ENCODE measurements around the gene DDR1. TPM values are rescaled to one million over a fixed set of nuclear protein-coding genes. Genes with fewer than 3 reads are reported as not detected.
"Not testable (repeated sequence)": the region's sequence is repeated elsewhere in the genome, so short reads cannot be mapped to it uniquely, and the experiment has no call there.

DDR1 gene
- total RNA-seq, 4 donors from 2014 or later, result 9.9 to 77.3 (median 48.7) TPM

DNA sequence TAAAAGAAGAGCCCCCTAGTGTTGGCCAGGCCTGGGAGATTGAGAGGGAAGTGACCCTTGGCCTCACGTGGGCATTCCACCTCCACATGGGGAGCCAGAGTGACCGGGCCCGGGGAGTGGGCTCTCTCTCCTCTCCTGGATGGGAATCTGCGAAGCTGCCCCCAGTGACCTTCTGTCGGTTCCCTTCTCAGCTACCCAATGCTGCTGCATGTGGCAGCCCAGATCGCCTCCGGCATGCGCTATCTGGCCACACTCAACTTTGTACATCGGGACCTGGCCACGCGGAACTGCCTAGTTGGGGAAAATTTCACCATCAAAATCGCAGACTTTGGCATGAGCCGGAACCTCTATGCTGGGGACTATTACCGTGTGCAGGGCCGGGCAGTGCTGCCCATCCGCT, 13.6 kb downstream of the DDR1 start:
- DNase-seq (ENCODE audit: low spot score) (no peak), ATAC-seq (ENCODE audit: low FRiP score) (no peak)
- no peak for TF ChIP-seq CTCF (IDR thresholded peaks at IDR 0.05)

DNA sequence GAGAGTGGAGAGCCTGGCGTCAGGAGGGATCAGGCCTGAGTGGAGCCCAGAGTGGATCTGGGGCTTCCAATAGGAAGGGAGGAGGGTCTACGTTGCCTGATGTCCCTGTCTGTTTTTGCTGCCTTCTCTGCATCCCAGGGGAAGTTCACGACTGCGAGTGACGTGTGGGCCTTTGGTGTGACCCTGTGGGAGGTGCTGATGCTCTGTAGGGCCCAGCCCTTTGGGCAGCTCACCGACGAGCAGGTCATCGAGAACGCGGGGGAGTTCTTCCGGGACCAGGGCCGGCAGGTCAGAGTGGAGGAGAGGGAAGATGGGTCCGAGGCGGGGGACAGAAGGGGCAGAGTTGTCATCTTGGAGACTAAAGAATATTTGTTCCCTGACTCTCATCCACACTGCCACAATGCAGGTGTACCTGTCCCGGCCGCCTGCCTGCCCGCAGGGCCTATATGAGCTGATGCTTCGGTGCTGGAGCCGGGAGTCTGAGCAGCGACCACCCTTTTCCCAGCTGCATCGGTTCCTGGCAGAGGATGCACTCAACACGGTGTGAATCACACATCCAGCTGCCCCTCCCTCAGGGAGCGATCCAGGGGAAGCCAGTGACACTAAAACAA, 14.5 kb downstream of the DDR1 start:
- no peak for ATAC-seq (ENCODE audit: low FRiP score)
- DNase-seq (ENCODE audit: low spot score), result no peak
- TF ChIP-seq CTCF (IDR thresholded peaks at IDR 0.05), result no peak

DNA sequence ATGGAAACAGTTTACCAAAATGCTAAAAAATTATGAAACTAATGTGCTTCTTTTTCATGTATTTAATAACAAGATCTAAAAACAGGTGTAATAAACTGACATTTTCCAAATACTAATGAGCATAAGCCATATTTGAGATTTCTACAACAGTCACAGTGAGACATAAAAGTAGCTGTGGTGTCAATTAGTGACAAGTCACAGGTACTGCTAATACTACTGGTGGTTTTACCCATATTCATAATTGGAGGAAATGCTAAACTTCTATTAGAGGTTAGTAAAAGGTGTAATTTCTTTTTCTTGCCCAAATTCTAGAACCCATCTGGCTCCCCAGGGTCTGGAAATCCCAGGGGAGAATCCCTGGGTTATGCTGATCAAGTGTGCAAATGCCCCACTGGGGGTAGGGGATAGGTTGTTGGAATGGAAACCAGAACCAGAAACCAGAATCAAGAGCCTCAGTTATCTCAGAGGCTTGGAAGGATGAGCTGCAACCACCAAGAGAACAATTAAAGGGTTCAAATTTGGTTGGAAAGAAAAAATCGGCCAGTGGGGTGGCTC, 16.6 kb downstream of the DDR1 start:
- no peak for ATAC-seq (ENCODE audit: low FRiP score)
- DNase-seq (ENCODE audit: low spot score), result no peak
- TF ChIP-seq CTCF (IDR thresholded peaks at IDR 0.05), result no peak

GRCh38 chr6:30901436-30901835, 17.1 kb downstream of the DDR1 start:
- no peak for TF ChIP-seq CTCF (IDR thresholded peaks at IDR 0.05)
- no peak for DNase-seq (ENCODE audit: low spot score)
- no peak for ATAC-seq (ENCODE audit: low FRiP score)

DNA sequence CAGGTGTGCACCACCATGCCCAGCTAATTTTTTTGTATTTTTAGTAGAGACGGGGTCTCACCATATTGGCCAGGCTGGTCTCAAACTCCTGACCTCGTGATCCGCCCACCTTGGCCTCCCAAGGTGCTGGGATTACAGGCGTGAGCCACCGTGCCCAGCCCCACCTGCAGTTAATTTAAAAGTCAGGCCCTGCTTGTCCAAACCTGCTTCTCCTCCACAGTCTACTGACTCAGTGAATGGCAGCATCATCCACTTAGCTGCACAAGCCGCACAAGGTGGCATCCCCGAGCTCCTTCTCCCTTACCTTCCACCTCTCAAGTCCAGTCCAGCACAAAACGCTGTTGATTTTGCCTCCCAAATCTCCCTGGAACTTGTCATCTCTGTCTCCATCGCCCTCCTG, 17.9 kb downstream of the DDR1 start:
- ATAC-seq (ENCODE audit: low FRiP score), result not testable (repeated sequence)

DNA sequence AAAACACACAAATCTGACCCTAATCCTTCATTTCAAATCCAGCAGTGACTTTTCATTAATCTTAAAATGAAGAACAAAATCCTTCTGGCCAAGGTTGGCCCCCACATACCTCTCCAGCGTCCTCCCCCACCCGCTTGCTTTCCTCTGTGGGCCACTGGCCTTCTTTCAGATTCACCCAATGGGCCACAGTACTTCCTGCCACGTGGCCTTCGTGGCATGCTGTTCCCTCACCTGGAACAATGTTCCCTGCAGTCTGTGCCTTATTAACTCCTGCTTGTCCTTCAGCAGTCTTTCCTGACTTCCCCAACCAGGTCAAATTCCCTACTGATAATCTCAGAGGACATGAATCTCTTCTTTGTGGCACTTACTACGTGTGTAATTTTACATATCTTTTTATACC, 18.4 kb downstream of the DDR1 start:
- no peak for TF ChIP-seq CTCF (IDR thresholded peaks at IDR 0.05)
- ATAC-seq (ENCODE audit: low FRiP score) (no peak), DNase-seq (ENCODE audit: low spot score) (no peak)

More for the DNA sequence above, 17.9 kb downstream of the DDR1 start:
- DNase-seq (ENCODE audit: low spot score), result not testable (repeated sequence)

DNA sequence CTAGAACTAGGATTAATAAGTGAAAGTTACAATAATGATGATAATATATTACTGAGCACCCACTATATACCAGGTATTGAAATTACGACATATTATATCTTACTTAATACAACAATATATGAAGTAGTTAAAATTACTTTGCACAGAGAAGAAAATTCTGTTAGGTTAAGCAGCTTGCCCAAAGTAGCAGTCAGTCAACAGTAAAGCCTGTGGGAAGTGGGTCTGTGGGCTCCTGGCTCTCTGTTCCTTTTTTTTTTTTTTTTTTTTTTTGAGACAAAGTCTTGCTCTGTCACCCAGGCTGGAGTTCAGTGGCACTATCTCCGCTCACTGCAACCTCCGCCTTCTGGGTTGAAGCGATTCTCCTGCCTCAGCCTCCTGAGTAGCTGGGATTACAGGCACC, 18.9 kb downstream of the DDR1 start:
- ATAC-seq (ENCODE audit: low FRiP score) (no peak), DNase-seq (ENCODE audit: low spot score) (no peak)
- TF ChIP-seq CTCF (IDR thresholded peaks at IDR 0.05), result no peak

DNA sequence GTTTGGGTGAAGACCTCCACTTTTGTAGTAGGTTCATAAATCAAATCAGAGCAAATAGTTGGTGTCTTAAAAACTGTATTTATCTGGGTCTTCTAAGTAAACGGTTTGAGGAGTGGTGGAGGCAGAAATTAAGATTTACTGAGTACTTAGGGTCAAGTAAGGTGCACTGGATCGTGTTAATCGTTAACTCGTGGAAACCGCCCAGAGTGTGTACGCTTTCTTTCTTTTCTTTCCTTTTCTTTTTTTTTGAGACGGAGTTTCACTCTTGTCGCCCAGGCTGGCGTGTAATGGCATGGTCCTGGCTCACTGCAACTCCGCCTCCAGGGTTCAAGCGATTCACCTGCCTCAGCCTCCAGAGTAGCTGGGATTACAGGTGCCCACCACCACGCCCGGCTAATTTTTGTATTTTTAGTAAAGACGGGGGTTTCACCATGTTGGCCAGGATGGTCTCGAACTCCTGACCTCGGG, 23.0 kb downstream of the DDR1 start:
- ATAC-seq (ENCODE audit: low FRiP score); DNase-seq (ENCODE audit: low spot score): not testable (repeated sequence)
